GM19397 (cell line): ENCODE data around the gene PRR23C.
"Not testable (repeated sequence)": the region's sequence is repeated elsewhere in the genome, so short reads cannot be mapped to it uniquely, and the experiment has no call there.

ENCODE experiments used
- ATAC-seq: cut with Tn5 transposase; IDR thresholded peaks from one replicate; pipeline ENCODE4 v1.9.1; 2021; ENCODE audit warnings: mild to moderate bottlenecking, moderate library complexity; ENCODE audit not compliant: unreplicated experiment

PRR23C gene

GRCh38 chr3:139044366-139045210 is at the start of gene PRR23C:
PRR23C (minus strand) TSS chr3:139044892; CDS start chr3:139044620, 272 bp downstream.
- ATAC-seq = no peak

DNA sequence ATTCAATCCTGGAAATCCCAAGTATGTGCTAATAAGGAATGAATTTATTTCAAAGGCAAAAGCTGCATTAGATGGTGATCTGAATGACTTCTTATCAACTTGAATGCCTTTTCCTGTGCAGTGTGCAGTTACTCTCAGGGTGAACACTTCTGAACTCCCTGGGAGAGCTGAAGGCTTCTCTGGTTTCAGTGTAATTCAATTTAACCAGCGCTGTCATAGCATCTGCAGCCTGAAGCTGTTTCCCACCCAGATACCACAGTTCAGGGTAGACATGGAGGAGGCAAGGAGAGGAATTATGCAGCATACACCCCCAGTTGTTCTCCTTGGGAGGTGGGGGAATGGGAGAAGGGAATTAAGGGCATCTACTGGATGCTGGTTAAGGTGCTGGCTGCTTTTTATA is 49.1 kb upstream of the PRR23C start:
- no peak for ATAC-seq

DNA sequence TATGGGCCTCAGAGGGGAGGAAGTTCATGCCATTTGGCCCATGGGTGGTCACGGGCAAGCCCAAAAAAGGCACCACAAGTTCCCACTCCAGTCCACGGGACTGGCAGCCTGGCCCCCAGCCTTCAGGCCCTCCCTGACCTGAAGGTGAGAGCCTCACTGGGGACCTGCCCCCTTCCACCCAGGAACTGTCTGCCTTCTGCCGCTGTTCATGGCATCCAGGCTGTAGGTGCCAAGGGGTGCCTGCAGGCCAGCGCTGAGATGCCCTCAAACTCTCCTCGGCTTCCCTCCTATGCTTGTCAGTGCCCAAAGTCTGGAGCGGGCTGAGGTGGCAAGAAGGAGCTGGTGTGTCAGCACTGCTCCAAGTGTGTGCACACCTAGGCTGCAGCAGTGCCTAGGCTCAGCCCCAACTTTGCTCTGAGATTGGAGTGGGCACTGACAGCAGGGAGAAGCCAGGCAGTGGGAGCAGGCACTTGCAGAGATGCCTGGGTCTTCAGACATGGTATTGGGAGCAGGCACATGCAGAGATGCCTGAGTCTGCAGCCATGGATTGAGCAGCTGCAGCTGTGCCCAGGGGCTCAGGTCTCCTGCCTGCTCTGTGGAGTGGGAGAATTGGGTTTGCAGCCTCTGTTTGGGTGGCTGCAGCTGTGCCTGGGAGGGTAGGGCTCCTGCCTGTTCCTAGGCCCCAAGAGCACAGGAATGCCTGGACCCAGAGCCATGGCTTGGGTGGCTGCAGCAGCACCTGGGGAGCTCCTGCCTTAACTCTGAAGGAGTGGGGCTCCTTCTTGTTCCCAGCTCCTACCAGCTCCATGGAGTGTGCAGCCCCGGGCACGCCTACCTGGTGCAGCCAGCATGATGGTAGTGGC is 44.0 kb upstream of the PRR23C start:
- ATAC-seq = no peak

- no peak for ATAC-seq
Observed at GRCh38 chr3:139087621-139088020, 42.9 kb upstream of the PRR23C start.

DNA sequence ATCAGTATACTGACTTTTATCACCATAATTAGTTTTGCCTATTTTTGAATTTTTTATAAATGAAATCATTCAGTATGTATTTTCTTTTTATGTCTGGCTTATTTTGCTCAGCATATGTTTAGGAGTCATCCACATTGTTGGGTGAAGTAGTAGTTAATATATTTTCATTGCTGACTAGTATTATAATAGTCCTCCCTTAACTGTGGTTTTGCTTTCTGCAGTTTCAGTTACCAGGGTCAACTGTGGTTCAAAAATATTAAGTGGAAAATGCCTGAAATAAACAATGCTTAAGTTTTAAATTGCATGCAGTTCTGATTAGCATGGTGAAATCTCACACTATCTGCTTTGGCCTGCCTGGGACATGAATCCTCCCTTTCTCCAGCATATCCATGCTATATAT is 39.5 kb upstream of the PRR23C start:
- ATAC-seq = no peak

GRCh38 chr3:139074565-139075115 is 29.9 kb upstream of the PRR23C start:
- no peak for ATAC-seq

GRCh38 chr3:139062918-139063317 is 18.2 kb upstream of the PRR23C start:
- no peak for ATAC-seq

GRCh38 chr3:139052802-139053600 is 8.3 kb upstream of the PRR23C start:
- no peak for ATAC-seq

- no peak for ATAC-seq
Observed at GRCh38 chr3:139043554-139044365, 932 bp downstream of the PRR23C start.

GRCh38 chr3:139037478-139037877 is 7.2 kb downstream of the PRR23C start:
- ATAC-seq = no peak

- no peak for ATAC-seq
Observed at GRCh38 chr3:139032326-139033002, 12.2 kb downstream of the PRR23C start.

DNA sequence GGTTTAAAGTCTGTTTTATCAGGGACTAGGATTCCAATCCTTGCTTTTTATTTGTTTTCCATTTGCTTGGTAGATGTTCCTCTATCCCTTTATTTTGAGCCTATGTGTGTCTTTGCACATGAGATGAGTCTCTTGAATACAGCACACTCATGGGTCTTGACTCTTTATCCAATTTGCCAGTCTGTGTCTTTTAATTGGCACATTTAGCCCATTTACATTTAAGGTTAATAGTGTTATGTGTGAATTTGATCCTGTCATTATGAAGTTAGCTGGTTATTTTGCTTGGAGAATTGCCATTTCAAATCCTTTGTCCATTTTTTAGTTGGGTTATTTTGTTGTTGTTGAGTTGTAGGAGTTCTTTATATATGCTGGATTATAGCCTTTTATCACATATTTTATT is 14.1 kb downstream of the PRR23C start:
- ATAC-seq = not testable (repeated sequence)

DNA sequence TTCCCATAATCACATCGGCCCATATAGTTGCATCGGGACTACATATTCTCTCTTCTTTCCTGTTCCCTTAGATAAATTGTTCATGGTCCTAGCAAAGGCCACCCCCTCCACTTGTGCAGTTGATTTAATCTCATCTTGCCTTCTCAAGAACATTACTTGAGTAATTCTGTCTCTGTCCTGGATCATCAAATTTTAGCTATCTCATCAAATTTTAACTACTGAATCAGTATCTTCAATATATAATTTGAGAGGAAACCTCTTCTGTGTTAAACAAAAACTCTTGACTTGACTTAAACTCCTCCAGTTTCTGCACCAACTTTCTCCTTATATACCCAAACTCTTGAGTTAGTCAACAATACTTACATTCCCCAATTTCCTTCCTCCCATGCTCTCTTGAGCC is 19.7 kb downstream of the PRR23C start:
- no peak for ATAC-seq

- no peak for ATAC-seq
Observed at GRCh38 chr3:139020868-139021234, 23.8 kb downstream of the PRR23C start, which contains the start of gene PRR23B. PRR23B (minus strand) TSS chr3:139020926; CDS start chr3:139020661, 265 bp downstream.

GRCh38 chr3:139020036-139020867 is 24.4 kb downstream of the PRR23C start:
- no peak for ATAC-seq

DNA sequence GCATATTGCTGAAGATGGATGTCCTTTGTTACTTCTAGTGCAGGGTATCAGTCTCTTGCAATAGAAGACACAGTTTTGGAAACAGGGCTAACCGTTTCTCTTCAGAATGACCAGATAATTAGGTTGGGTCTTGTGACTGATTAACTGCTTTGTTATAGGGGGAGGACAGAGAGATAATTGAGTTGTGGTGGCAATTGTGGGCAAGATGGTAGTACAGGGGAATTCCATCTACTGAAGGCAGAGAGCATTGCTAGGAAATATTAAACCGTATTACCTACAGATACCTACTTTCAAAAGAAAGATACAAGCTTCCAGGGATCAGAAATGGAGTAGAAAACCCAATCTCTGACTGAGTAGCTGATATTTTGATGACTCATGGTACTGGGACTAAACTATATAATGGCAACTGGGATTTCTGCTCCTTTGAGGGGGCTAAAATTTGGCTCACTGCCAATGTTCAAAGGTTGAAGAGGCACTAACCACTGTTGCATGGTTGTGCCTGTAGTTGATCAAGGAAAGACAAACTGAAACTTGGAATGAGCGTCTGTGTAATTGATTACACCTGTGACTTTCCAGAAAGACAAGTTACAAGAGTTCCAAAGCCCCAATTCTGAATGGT is 28.2 kb downstream of the PRR23C start:
- no peak for ATAC-seq

DNA sequence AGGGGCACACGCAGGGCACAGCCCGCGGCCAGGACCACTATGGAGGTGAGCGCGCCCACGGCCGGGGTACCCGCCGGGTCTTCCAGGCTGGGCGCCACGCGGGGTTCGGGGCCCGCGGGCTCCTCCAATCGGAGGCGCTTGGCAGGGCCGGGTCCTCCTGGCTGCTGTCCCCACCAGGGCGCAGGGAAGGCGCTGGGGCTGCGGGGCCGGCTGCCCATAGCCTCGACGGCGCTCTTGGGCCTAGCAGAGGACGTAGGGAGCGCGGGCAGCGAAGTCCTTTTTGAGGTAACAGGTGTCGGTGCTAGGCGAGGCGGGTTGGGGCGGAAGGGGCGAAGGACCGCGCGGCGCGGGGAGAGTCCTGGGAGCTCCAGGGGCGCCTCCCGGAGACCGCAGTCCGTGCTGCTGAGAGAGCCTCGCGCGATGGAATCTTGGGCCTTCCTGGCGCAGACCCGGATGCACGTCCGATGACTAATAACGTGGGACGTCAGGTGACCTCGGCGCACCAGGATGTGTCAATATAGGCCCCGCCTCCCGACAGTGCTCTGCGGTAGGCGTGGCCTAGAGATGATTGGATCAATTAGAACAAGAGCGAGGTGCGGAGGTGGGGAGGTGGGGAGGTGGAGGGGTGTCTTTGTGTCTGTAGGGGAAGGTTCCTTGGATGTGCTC is 38.5 kb downstream of the PRR23C start, which contains the start of gene PRR23A:
TSS of gene PRR23A (minus strand) at position 218 of the 666 bp plus-strand sequence. CDS start at position 218, 0 bp downstream.
- no peak for ATAC-seq
